Tibial artery (tissue), 4 donors: ENCODE measurements around the gene PARD3B.

Experiments used
- DNase-seq, 2 donors: peaks; one replicate each; pipeline ENCODE4 v3.0.0-alpha.2; 2019
- H3K27ac ChIP-seq, 2 donors: fragments of 200-600 bp; sonication (generic) in 1 of 2; 1 replicate in 1 of 2; 2 replicates in 1 of 2; pipeline ENCODE4 v1.5.1; 2018 to 2019; ENCODE audit warnings: mild to moderate bottlenecking in 1 of 2
- H3K27me3 ChIP-seq, 2 donors: fragments of 200-600 bp; sonication (generic) in 1 of 2; one replicate each; pipeline versions ENCODE4 v1.5.1 to v1.6.0; 2016 to 2019
- H3K36me3 ChIP-seq, 3 donors: fragments of 200-600 bp; sonication (generic) in 2 of 3; one replicate each; pipeline ENCODE4 v1.5.1; 2016 to 2019; ENCODE audit warnings: mild to moderate bottlenecking in 2 of 3
- H3K4me1 ChIP-seq, 4 donors: fragments of 200-600 bp; sonication (generic) in 2 of 4; 1 replicate in 3 of 4; 2 replicates in 1 of 4; pipeline ENCODE4 v1.5.1; 2016 to 2019
- H3K4me3 ChIP-seq, 2 donors: fragments of 200-600 bp; sonication (generic) in 1 of 2; 1 replicate in 1 of 2; 2 replicates in 1 of 2; pipeline ENCODE4 v1.5.1; 2018 to 2019; ENCODE audit warnings: mild to moderate bottlenecking in 2 of 2
- H3K9me3 ChIP-seq, 3 donors: fragments of 200-600 bp; sonication (generic) in 1 of 3; one replicate each; pipeline ENCODE4 v1.5.1; 2016 to 2019
- intact Hi-C: fragments of 100-400 bp; cut with DNase I; formaldehyde crosslinking; loops from one replicate; pipeline ENCODE4 v1.15.0; 2023; ENCODE audit warnings: low total_unique reads
- TF ChIP-seq, protein P1 (sequence below), 2 experiments: fragments of 200-600 bp in 1 of 2; fragments of 450-650 bp in 1 of 2; IDR thresholded peaks; one replicate each; pipeline ENCODE4 v1.5.1; 2017 to 2019; ENCODE audit warnings: antibody characterized with exemption in 2 of 2, mild to moderate bottlenecking in 1 of 2, moderate library complexity in 1 of 2

Gene PARD3B

DNA sequence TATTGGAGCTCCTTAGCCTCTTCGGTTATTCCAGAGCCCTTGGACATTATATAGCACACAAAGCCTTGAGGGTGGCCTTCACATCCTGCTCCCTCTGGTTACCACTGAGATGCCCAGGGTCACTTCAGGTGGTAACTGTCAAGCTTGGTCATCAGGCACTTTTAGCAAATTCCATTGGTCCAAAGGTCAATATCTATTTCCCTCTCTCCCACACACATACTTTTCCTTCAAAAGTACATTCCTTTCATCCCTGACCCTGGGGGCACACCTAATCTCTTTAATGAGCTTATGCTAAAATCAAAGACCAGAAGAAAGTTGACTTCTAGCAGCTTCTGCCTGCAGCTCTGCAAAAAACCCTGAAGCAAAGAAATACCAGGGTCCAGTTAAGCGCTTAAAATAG, 965.1 kb downstream of the PARD3B start:
- Histone ChIP-seq H3K9me3 (no peaks in the 10 kb centered on the region), H3K27ac (no peak overlapping the region), H3K36me3 (no peaks in the 10 kb centered on the region), H3K4me1 (peaks cover 0 to 12% (median 0%) of the 10 kb centered on the region in 4 donors), H3K27me3 (no peaks in the 10 kb centered on the region), H3K4me3 (no peak overlapping the region)
- no peak for DNase-seq
- TF ChIP-seq, protein P1, sequence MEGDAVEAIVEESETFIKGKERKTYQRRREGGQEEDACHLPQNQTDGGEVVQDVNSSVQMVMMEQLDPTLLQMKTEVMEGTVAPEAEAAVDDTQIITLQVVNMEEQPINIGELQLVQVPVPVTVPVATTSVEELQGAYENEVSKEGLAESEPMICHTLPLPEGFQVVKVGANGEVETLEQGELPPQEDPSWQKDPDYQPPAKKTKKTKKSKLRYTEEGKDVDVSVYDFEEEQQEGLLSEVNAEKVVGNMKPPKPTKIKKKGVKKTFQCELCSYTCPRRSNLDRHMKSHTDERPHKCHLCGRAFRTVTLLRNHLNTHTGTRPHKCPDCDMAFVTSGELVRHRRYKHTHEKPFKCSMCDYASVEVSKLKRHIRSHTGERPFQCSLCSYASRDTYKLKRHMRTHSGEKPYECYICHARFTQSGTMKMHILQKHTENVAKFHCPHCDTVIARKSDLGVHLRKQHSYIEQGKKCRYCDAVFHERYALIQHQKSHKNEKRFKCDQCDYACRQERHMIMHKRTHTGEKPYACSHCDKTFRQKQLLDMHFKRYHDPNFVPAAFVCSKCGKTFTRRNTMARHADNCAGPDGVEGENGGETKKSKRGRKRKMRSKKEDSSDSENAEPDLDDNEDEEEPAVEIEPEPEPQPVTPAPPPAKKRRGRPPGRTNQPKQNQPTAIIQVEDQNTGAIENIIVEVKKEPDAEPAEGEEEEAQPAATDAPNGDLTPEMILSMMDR (IDR thresholded peaks at IDR 0.05): no peak
- intact Hi-C loops: no loop called here

DNA sequence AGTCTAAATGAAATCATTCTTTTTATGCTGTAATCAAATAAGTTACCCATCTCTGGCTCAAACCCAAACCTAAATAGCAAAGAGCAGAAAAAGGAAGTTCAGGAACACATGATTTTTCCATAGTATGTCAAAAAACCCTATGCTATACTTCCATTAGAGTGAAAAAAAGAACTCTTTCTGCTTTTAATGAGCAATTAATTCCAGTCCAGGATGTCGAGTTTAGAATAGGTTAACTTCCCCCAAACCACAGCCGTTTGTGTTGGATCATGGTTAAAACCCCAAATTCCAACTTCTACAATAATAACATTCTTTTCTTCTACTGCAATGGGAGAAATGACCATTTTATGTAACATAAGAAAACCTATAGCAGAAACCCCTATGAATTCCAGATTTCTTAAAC, 965.9 kb downstream of the PARD3B start:
- no peaks in the 10 kb centered on the region for H3K27me3 ChIP-seq
- H3K9me3 ChIP-seq: no peaks in the 10 kb centered on the region
- H3K4me3 ChIP-seq: no peak overlapping the region
- TF ChIP-seq, protein P1 (IDR thresholded peaks at IDR 0.05): no peak
- intact Hi-C loops: no loop called here
- H3K4me1 ChIP-seq: peaks cover 0 to 12% (median 0%) of the 10 kb centered on the region in 4 donors
- DNase-seq: no peak
- H3K27ac ChIP-seq: no peak overlapping the region
- no peaks in the 10 kb centered on the region for H3K36me3 ChIP-seq

DNA sequence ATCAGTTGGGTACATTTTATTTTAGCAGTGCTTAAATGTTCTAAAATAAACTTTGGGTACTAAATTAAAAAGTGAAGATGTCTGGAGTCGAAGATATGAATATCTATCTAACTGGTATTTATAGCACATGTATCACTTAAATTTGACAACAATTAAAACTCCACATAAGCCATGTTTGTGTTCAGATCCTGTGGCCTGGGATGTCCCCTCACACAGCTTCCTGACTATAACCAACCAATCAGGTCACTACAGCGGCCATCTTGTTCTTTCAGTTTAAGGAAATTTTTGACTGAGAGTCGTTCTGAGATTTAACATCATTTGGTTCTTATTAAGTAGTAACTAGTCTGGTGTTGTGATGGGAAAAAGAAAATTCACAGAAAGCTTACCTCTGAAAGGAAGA, 966.4 kb downstream of the PARD3B start:
- intact Hi-C loops: no loop called here
- Histone ChIP-seq H3K27ac (no peak overlapping the region), H3K4me3 (no peak overlapping the region), H3K36me3 (no peaks in the 10 kb centered on the region), H3K4me1 (peaks cover 0 to 12% (median 0%) of the 10 kb centered on the region in 4 donors), H3K27me3 (no peaks in the 10 kb centered on the region), H3K9me3 (no peaks in the 10 kb centered on the region)
- TF ChIP-seq, protein P1 (IDR thresholded peaks at IDR 0.05): no peak
- DNase-seq: no peak

DNA sequence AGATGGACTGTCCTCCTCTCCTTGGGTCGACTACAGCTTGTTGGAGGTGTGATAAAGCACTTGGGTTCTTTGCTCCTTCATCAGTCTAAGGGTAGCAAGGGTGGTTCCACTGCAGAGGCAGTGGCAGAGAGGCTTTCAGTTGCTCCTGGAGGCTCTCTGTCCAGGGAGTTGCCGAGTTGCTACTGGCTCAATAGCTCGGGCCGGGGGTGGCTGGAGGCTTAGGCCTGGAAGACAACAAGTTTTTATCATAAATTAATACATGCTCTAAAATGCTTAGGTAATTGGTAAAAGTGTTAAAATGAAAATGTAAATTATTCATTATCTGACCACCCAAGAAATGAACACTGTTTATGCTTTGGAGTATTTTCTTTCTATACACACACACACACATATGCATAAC, 975.0 kb downstream of the PARD3B start:
- no peak overlapping the region for H3K27ac ChIP-seq
- H3K4me1 ChIP-seq: no peaks in the 10 kb centered on the region
- no peak overlapping the region for H3K4me3 ChIP-seq
- TF ChIP-seq, protein P1 (IDR thresholded peaks at IDR 0.05): no peak
- no peak for DNase-seq
- H3K9me3 ChIP-seq: peaks cover 0 to 14% (median 4%) of the 10 kb centered on the region in 3 donors
- H3K36me3 ChIP-seq: no peaks in the 10 kb centered on the region
- no peaks in the 10 kb centered on the region for H3K27me3 ChIP-seq
- intact Hi-C loops: no loop called here

DNA sequence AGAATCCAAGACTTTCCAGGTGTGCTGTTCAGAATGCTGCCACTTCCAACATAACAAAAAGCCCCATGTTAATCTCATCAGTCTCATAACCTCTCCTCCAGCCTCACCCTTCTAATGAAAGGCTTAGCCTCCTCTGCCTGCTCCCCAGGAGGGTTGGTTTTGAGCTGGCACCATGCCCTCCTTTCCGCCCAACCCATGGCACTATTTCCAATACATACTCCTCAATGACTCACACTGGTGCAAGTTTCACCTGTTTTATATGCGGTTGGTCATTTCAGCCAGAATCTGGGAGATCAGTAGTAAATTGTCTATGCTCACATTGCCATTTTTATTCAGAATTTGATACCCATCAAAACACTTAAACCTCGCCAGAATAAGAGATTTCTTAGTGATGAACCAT, 979.4 kb downstream of the PARD3B start:
- intact Hi-C loops: no loop called here
- TF ChIP-seq, protein P1 (IDR thresholded peaks at IDR 0.05): no peak
- Histone ChIP-seq H3K9me3 (no peaks in the 10 kb centered on the region), H3K4me1 (no peaks in the 10 kb centered on the region), H3K36me3 (no peaks in the 10 kb centered on the region), H3K27me3 (no peaks in the 10 kb centered on the region), H3K4me3 (no peak overlapping the region), H3K27ac (no peak overlapping the region)
- no peak for DNase-seq

DNA sequence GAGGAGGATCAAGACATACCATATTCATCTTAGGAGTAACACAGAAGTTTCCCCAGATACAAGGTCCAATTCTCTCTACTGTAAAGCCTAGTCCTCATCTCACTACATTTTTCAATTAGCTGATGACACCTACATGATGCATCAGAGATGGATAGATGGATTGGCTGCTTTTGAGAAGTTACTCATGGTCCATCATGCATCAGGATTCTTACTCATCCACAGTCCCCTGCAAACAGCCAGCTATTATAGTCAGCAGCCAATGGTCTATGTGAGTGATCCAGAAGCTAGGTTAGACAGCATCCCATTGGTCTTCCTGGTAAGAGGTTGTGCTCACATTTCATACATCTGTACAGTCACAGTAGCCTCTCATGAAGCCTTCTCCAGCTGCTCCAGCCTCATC, 982.5 kb downstream of the PARD3B start:
- no peak for DNase-seq
- Histone ChIP-seq H3K9me3 (no peaks in the 10 kb centered on the region), H3K4me1 (no peaks in the 10 kb centered on the region), H3K27ac (no peak overlapping the region), H3K4me3 (no peak overlapping the region), H3K27me3 (no peaks in the 10 kb centered on the region), H3K36me3 (no peaks in the 10 kb centered on the region)
- TF ChIP-seq, protein P1 (IDR thresholded peaks at IDR 0.05): no peak
- intact Hi-C loops: no loop called here
